Activated naive CD4-positive, alpha-beta T cell treated with anti-CD3 and anti-CD28 coated beads, Interleukin-2, amount 50 U/mL, for 72 hours (primary cell): ENCODE measurements around the gene DEDD. TPM values are rescaled to one million over a fixed set of nuclear protein-coding genes. Genes with fewer than 3 reads are reported as not detected.

ENCODE experiments used
- ATAC-seq, 2 donors: fragments of 150-1000 bp; cut with Tn5 transposase; 2 replicates each; pipeline ENCODE4 v1.10.0; 2021; ENCODE audit warnings: mild to moderate bottlenecking in 2 of 2, moderate library complexity in 2 of 2
- DNase-seq, 2 donors: peaks; one replicate each; pipeline ENCODE4 v3.0.0; 2021 to 2022; ENCODE audit warnings: low spot score in 2 of 2
- H3K27ac Mint-ChIP-seq, 2 donors: one replicate each; pipeline ENCODE4 v1.8.0; 2022; ENCODE audit warnings: mild to moderate bottlenecking in 2 of 2, mixed read lengths in 2 of 2
- H3K36me3 Mint-ChIP-seq, 2 donors: one replicate each; pipeline ENCODE4 v1.8.0; 2022; ENCODE audit warnings: mixed read lengths in 2 of 2
- H3K9me3 Mint-ChIP-seq, 2 donors: one replicate each; pipeline ENCODE4 v1.8.0; 2022; ENCODE audit warnings: mixed read lengths in 2 of 2
- total RNA-seq, 2 donors: library from RNA; stranded (reverse); gene quantifications; one replicate each; pipeline ENCODE4 v1.2.3, GENCODE V29; 2022

Gene DEDD
- total RNA-seq, 2 donors from 2014 or later: 40.1 to 41.8 TPM

GRCh38 chr1:161145832-161146231, 13.4 kb upstream of the DEDD start:
- DNase-seq (no peak), ATAC-seq (no peak)
- H3K27ac Mint-ChIP-seq: no peak overlapping the region
- no peaks in the 10 kb centered on the region for H3K9me3 Mint-ChIP-seq
- no peaks in the 10 kb centered on the region for H3K36me3 Mint-ChIP-seq

- no peaks in the 10 kb centered on the region for H3K36me3 Mint-ChIP-seq
- DNase-seq: no peak
- H3K9me3 Mint-ChIP-seq: no peaks in the 10 kb centered on the region
- no peak for ATAC-seq
- H3K27ac Mint-ChIP-seq: no peak overlapping the region
Observed at GRCh38 chr1:161140755-161141400, 8.4 kb upstream of the DEDD start.

- no peak overlapping the region for H3K27ac Mint-ChIP-seq
- ATAC-seq (no peak), DNase-seq (peak; percentile 11 to 55)
- H3K36me3 Mint-ChIP-seq: no peaks in the 10 kb centered on the region
- H3K9me3 Mint-ChIP-seq: no peaks in the 10 kb centered on the region
Observed at GRCh38 chr1:161139766-161140165, 7.3 kb upstream of the DEDD start.

- peak overlapping the region; percentile 17 to 31 for H3K27ac Mint-ChIP-seq
- H3K36me3 Mint-ChIP-seq: no peaks in the 10 kb centered on the region
- no peak for ATAC-seq
- no peak for DNase-seq
- no peaks in the 10 kb centered on the region for H3K9me3 Mint-ChIP-seq
Observed at GRCh38 chr1:161138431-161138830, 6.0 kb upstream of the DEDD start.

- H3K9me3 Mint-ChIP-seq: no peaks in the 10 kb centered on the region
- no peak for DNase-seq
- ATAC-seq: no peak
- H3K36me3 Mint-ChIP-seq: no peaks in the 10 kb centered on the region
- H3K27ac Mint-ChIP-seq: no peak overlapping the region
Observed at GRCh38 chr1:161137881-161138280, 5.4 kb upstream of the DEDD start.

GRCh38 chr1:161133220-161133740, 813 bp upstream of the DEDD start:
- Mint-ChIP-seq H3K36me3 (peaks cover 0 to 14% of the 10 kb centered on the region in 2 donors), H3K9me3 (no peaks in the 10 kb centered on the region), H3K27ac (no peak overlapping the region)
- DNase-seq (no peak), ATAC-seq (peak in 1 of 2 donors; percentile 8)

- peak in 1 of 2 donors; percentile 27 for ATAC-seq
Observed at GRCh38 chr1:161131523-161132409, 701 bp downstream of the DEDD start.

GRCh38 chr1:161130266-161130665, 2.2 kb downstream of the DEDD start:
- H3K9me3 Mint-ChIP-seq: no peaks in the 10 kb centered on the region
- no peak for DNase-seq
- no peak for ATAC-seq
- H3K27ac Mint-ChIP-seq: peak overlapping the region in 1 of 2 donors; percentile 55
- peaks cover 17 to 33% of the 10 kb centered on the region in 2 donors for H3K36me3 Mint-ChIP-seq

More at GRCh38 chr1:161131523-161132409, 701 bp downstream of the DEDD start:
- Mint-ChIP-seq H3K36me3 (peaks cover 7 to 26% of the 10 kb centered on the region in 2 donors), H3K27ac (peak overlapping the region in 1 of 2 donors; percentile 92), H3K9me3 (no peaks in the 10 kb centered on the region)
- no peak for DNase-seq

GRCh38 chr1:161128591-161129420, 3.7 kb downstream of the DEDD start:
- ATAC-seq (no peak), DNase-seq (no peak)
- H3K9me3 Mint-ChIP-seq: no peaks in the 10 kb centered on the region
- no peak overlapping the region for H3K27ac Mint-ChIP-seq
- H3K36me3 Mint-ChIP-seq: peaks cover 17 to 39% of the 10 kb centered on the region in 2 donors

GRCh38 chr1:161127649-161128048, 4.8 kb downstream of the DEDD start:
- Mint-ChIP-seq H3K36me3 (peaks cover 17 to 40% of the 10 kb centered on the region in 2 donors), H3K9me3 (no peaks in the 10 kb centered on the region), H3K27ac (peak overlapping the region; percentile 8 to 24)
- no peak for DNase-seq
- ATAC-seq: no peak

GRCh38 chr1:161122967-161123366, 9.5 kb downstream of the DEDD start:
- peak overlapping the region in 1 of 2 donors; percentile 6 for H3K27ac Mint-ChIP-seq
- peaks cover 38 to 57% of the 10 kb centered on the region in 2 donors for H3K36me3 Mint-ChIP-seq
- DNase-seq: no peak
- H3K9me3 Mint-ChIP-seq: no peaks in the 10 kb centered on the region
- no peak for ATAC-seq

- H3K27ac Mint-ChIP-seq: peak overlapping the region; percentile 90 to 99
- no peaks in the 10 kb centered on the region for H3K9me3 Mint-ChIP-seq
- ATAC-seq: no peak
- peaks cover 41 to 56% of the 10 kb centered on the region in 2 donors for H3K36me3 Mint-ChIP-seq
- DNase-seq: no peak
Observed at GRCh38 chr1:161121834-161122233, 10.6 kb downstream of the DEDD start.

GRCh38 chr1:161121042-161121650, 11.3 kb downstream of the DEDD start:
- Mint-ChIP-seq H3K27ac (peak overlapping the region; percentile 90 to 99), H3K9me3 (no peaks in the 10 kb centered on the region), H3K36me3 (peaks cover 41 to 52% of the 10 kb centered on the region in 2 donors)
- no peak for ATAC-seq
- no peak for DNase-seq

- DNase-seq (peak; percentile 53 to 74), ATAC-seq (peak; percentile 58 to 59)
- peaks cover 44 to 49% of the 10 kb centered on the region in 2 donors for H3K36me3 Mint-ChIP-seq
- H3K27ac Mint-ChIP-seq: peak overlapping the region; percentile 98 to 99
- H3K9me3 Mint-ChIP-seq: no peaks in the 10 kb centered on the region
Observed at GRCh38 chr1:161119092-161119903, 13.2 kb downstream of the DEDD start.
